KMS-11 (cell line): ENCODE results near the gene LITAF.

Source experiments
- H2AFZ ChIP-seq: fragments of 200-600 bp; sonication (generic); 2 replicates; pipeline ENCODE4 v1.6.1; 2016; ENCODE audit warnings: antibody characterized with exemption, mixed run types, low read depth
- H3K27ac ChIP-seq: fragments of 200-600 bp; sonication (generic); 2 replicates; pipeline ENCODE4 v1.6.1; 2016; ENCODE audit warnings: mild to moderate bottlenecking, mixed run types
- H3K27me3 ChIP-seq: fragments of 200-600 bp; sonication (generic); 2 replicates; pipeline ENCODE4 v1.6.1; 2017; ENCODE audit warnings: mild to moderate bottlenecking, low read depth, mixed run types, moderate library complexity; ENCODE audit not compliant: insufficient read depth
- H3K36me3 ChIP-seq: fragments of 200-600 bp; sonication (generic); 2 replicates; pipeline ENCODE4 v1.6.1; 2017; ENCODE audit warnings: mild to moderate bottlenecking, mixed run types; ENCODE audit not compliant: insufficient read depth
- H3K4me1 ChIP-seq: fragments of 200-600 bp; sonication (generic); 2 replicates; pipeline ENCODE4 v1.6.1; 2016; ENCODE audit warnings: mild to moderate bottlenecking, low read depth, mixed run types; ENCODE audit not compliant: poor library complexity, severe bottlenecking
- H3K4me2 ChIP-seq: fragments of 200-600 bp; sonication (generic); 2 replicates; pipeline ENCODE4 v1.7.0; 2016; ENCODE audit warnings: mild to moderate bottlenecking, mixed run types
- H3K4me3 ChIP-seq: fragments of 200-600 bp; sonication (generic); IDR thresholded peaks from 2 replicates; pipeline ENCODE4 v1.6.1; 2017; ENCODE audit warnings: low read depth, low read length, mixed read lengths; ENCODE audit not compliant: insufficient read depth
- H3K79me2 ChIP-seq: fragments of 200-600 bp; sonication (generic); 2 replicates; pipeline ENCODE4 v1.6.1; 2016; ENCODE audit warnings: low read depth, mixed run types; ENCODE audit not compliant: insufficient read depth
- H3K9ac ChIP-seq: fragments of 200-600 bp; sonication (generic); 2 replicates; pipeline ENCODE4 v1.6.1; 2016; ENCODE audit warnings: mild to moderate bottlenecking, mixed run types
- H4K20me1 ChIP-seq: fragments of 200-600 bp; sonication (generic); 2 replicates; pipeline ENCODE4 v1.6.1; 2016; ENCODE audit warnings: mild to moderate bottlenecking, mixed run types; ENCODE audit not compliant: insufficient read depth
- TF ChIP-seq, protein P1 (sequence below): fragments of 200-600 bp; sonication (generic); conservative IDR thresholded peaks from 2 replicates; pipeline ENCODE4 v1.6.1; 2017; ENCODE audit warnings: low read depth, mild to moderate bottlenecking, antibody characterized with exemption, low read length, moderate library complexity, mixed read lengths

The LITAF gene

DNA sequence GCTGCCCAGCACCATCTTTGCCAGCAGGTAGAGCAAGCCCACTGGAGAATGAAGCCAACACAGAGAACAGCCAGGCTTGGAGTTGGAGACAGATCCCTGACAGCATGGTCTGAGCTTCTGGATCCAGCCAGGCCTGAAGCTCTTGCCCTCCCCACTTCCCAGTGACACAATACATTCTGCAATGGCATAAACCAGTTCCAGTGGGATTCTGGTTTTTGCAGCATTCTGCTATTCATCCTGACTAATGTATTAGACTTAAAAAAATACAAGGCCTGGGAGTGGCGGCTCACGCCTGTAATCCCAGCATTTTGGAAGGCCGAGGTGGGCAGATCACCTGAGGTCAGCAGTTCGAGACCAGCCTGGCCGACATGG, 40.6 kb upstream of the LITAF start:
- Histone ChIP-seq H3K27me3 (no peaks in the 10 kb centered on the region), H3K4me1 (no peaks in the 10 kb centered on the region), H2AFZ (no peak overlapping the region), H3K9ac (no peak overlapping the region), H3K36me3 (no peaks in the 10 kb centered on the region), H3K4me2 (no peak overlapping the region), H3K27ac (no peak overlapping the region), H3K4me3 (no peak overlapping the region), H4K20me1 (no peaks in the 10 kb centered on the region), H3K79me2 (no peaks in the 10 kb centered on the region)
- TF ChIP-seq, protein P1, sequence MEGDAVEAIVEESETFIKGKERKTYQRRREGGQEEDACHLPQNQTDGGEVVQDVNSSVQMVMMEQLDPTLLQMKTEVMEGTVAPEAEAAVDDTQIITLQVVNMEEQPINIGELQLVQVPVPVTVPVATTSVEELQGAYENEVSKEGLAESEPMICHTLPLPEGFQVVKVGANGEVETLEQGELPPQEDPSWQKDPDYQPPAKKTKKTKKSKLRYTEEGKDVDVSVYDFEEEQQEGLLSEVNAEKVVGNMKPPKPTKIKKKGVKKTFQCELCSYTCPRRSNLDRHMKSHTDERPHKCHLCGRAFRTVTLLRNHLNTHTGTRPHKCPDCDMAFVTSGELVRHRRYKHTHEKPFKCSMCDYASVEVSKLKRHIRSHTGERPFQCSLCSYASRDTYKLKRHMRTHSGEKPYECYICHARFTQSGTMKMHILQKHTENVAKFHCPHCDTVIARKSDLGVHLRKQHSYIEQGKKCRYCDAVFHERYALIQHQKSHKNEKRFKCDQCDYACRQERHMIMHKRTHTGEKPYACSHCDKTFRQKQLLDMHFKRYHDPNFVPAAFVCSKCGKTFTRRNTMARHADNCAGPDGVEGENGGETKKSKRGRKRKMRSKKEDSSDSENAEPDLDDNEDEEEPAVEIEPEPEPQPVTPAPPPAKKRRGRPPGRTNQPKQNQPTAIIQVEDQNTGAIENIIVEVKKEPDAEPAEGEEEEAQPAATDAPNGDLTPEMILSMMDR, result no peak

DNA sequence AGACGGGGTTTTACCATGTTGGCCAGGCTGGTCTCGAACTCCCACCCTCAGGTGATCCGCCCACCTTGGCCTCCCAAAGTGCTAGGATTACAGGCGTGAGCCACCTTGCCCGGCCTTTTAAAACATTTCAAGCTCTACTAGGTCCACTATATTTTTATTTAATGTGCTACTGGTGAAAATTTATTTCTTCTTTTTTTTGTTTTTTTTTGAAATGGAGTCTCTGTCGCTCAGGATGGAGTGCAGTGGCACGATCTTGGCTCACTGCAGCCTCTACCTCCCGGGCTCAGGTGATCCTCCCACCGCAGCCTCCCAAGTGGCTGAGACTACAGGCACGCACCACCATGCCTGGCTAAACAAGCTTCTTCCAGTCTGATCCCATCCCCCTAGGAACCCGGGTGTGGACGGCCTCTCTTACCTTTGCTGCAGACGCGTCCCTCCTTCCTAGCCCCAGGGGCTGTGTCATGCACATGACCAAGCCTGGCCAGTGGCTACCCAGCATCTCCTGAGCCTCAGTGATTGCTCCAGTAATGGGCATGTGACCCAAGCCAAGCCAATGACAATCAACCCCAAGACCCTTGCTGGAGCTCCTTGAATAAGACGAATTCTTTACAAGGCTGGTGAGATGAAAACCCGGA, 40.1 kb upstream of the LITAF start:
- no peaks in the 10 kb centered on the region for H3K36me3 ChIP-seq
- H3K4me1 ChIP-seq, result no peaks in the 10 kb centered on the region
- no peak overlapping the region for H2AFZ ChIP-seq
- no peaks in the 10 kb centered on the region for H3K79me2 ChIP-seq
- H3K4me2 ChIP-seq, result no peak overlapping the region
- H3K9ac ChIP-seq, result no peak overlapping the region
- H3K27me3 ChIP-seq, result no peaks in the 10 kb centered on the region
- no peaks in the 10 kb centered on the region for H4K20me1 ChIP-seq
- H3K4me3 ChIP-seq, result no peak overlapping the region
- H3K27ac ChIP-seq, result no peak overlapping the region
- TF ChIP-seq, protein P1, result no peak

DNA sequence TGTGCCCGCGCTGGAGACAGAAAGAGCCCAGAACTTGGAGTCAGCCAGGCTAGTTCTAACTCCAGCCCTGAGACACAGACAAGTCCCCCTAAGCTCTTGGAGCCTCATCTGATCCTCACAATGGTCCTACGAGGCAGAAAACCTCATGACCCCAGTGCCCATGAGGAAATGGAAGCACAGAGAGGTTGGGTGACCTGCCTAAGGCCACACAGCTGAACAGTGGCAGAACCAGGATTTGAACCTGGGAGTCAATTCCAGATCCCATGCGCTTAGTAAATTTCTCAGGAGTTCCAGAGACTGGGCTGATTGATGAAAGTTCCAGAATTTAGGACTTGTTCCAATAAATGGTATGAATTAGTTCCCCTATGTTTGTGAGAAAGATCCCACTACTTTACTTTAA, 39.0 kb upstream of the LITAF start:
- H3K27me3 ChIP-seq, result no peaks in the 10 kb centered on the region
- H3K27ac ChIP-seq, result no peak overlapping the region
- H3K4me3 ChIP-seq, result no peak overlapping the region
- no peak overlapping the region for H3K4me2 ChIP-seq
- no peaks in the 10 kb centered on the region for H4K20me1 ChIP-seq
- no peak overlapping the region for H3K9ac ChIP-seq
- TF ChIP-seq, protein P1, result no peak
- no peak overlapping the region for H2AFZ ChIP-seq
- H3K36me3 ChIP-seq, result no peaks in the 10 kb centered on the region
- H3K79me2 ChIP-seq, result no peaks in the 10 kb centered on the region
- H3K4me1 ChIP-seq, result no peaks in the 10 kb centered on the region

- Histone ChIP-seq H3K4me1 (peaks cover 3% of the 10 kb centered on the region), H3K79me2 (no peaks in the 10 kb centered on the region), H3K4me3 (no peak overlapping the region), H3K27me3 (no peaks in the 10 kb centered on the region), H3K36me3 (no peaks in the 10 kb centered on the region), H3K9ac (no peak overlapping the region), H4K20me1 (no peaks in the 10 kb centered on the region), H2AFZ (no peak overlapping the region), H3K4me2 (no peak overlapping the region), H3K27ac (no peak overlapping the region)
- TF ChIP-seq, protein P1, result no peak
These were observed 38.2 kb upstream of the LITAF start for GRCh38 chr16:11624636-11625607.
